ENCODE results near the gene ACOT13.
A peak's percentile ranks its signal among the peaks of the same experiment; 100 is the strongest.
"Not testable (repeated sequence)": the region's sequence is repeated elsewhere in the genome, so short reads cannot be mapped to it uniquely, and the experiment has no call there.

The ACOT13 gene

DNA sequence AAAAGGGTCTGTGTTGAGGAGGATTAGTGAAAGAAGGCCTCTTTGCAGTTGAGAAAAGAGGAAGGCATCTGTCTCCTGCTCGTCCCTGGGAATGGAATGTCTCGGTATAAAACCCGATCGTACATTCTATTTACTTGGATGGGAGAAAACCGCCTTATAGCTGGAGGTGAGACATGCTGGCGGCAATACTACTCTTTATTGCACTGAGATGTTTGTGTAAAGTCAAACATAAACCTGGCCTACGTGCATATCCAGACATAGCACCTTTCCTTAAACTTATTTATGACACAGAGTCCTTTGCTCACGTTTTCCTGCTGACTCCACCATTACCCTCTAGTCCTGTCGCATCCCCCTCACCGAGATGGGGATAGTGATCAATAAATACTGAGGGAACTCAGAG, 4.6 kb upstream of the ACOT13 start:
- DNase-seq (ENCODE audit: low spot score), result no peak

DNA sequence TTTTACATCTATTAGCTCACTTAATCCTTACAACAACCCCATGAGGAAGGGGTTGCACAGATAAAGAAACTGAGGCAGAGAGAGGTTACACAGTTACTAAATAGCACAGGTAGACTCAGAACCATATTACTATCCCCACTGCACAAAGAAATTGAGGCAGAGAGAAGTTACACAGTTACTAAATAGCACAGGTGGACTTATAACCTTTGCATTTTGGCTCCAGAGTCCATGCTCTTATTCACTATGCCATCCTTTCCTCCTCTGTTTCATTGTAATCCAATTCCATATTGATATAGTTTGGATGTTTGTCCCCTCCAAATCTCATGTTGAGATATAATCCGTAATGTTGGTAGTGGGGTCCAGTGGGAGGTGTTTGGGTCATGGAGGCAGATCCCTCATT, 3.7 kb upstream of the ACOT13 start:
- no peak for DNase-seq (ENCODE audit: low spot score)

DNA sequence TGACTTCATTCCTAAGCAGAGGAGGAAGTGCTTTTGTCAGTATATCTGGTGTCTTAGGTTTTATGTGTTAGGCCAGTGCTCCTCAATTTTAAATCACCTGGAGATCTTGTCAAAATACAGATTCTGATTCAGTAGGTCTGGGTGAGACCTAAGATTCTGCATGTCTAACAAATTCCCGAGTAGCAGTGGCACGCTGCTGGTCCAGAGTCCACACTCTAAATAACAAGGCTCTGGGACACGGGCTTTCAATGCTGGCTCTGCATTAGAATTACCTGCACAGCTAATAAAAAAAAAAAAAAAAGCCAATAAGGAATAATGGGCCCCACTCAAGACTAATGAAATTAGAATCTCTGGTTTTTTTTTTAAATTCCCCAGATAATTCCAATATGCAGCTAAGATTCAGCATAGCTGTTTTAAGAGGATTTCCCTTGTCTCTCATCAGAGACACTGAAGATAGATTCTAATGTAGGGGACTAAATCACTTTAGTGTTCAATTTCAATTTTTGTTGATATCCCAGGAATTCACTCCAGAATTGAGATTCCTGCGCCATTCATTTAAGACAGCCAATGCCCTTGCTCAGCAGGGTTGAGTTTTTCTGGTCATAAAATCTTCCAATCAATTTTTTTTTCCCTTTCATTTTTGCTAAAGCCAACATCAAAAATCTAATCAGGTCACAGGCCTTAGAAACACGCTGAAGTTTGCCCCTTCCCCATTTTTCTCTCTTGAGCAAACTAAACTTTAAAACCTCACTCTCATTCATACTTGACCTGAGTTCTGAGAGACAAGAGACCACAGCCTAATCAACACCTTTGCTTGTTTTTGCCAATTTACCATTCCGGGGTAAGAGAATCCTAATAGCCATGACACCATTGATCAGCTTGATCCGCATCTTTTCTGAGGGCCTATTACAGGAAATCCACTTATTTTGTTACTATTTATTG, 2.6 kb upstream of the ACOT13 start:
- no peak for DNase-seq (ENCODE audit: low spot score)

DNA sequence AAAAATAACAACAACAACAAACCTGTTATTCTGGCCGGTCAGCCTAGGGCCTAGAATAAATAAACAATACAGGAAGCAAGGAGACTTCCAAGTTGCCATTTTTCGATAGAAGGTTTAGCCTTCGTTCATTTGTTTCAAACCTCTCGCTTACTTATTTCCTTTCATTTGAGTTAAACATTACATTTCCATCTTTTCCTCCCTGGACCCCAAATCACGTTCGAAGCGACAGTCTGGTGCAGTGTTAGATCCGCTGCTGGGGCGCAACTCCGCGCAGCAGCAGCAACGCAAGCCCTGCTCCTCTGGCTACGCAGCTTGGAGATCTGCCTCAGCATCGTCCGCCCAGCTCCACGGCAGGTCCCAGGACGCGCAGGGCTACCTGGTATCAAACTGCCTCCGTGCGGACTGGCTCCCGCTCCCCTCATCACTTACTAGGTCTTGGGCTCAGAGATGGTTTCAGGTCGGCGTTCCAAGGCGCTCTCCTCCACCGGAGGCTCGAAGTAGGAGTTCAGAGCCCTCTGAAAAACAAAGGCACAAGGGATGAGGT, 708 bp upstream of the ACOT13 start:
- DNase-seq (ENCODE audit: low spot score), result peak; percentile 32

DNA sequence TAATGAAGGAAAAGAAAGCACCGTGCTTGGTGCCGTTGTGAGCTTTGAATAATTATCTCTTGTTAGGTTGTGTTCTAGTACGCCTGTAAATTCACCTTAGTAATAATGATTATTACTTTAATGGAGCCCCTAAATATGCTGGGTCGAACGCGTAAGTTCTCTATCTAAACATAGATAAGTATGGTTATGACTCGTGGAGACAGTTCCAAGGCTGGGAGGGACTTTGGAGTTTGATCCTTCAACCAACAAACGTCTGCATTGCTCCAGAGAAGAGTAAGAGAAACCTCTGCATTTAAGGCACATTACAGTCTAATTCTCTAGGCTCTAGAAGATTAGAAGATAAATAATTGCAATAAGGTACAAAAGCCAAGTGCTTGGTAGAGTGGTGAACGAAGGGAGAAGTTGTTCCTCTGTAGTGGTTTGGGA, 514 bp downstream of the ACOT13 start:
- DNase-seq (ENCODE audit: low spot score), result peak; percentile 58

DNA sequence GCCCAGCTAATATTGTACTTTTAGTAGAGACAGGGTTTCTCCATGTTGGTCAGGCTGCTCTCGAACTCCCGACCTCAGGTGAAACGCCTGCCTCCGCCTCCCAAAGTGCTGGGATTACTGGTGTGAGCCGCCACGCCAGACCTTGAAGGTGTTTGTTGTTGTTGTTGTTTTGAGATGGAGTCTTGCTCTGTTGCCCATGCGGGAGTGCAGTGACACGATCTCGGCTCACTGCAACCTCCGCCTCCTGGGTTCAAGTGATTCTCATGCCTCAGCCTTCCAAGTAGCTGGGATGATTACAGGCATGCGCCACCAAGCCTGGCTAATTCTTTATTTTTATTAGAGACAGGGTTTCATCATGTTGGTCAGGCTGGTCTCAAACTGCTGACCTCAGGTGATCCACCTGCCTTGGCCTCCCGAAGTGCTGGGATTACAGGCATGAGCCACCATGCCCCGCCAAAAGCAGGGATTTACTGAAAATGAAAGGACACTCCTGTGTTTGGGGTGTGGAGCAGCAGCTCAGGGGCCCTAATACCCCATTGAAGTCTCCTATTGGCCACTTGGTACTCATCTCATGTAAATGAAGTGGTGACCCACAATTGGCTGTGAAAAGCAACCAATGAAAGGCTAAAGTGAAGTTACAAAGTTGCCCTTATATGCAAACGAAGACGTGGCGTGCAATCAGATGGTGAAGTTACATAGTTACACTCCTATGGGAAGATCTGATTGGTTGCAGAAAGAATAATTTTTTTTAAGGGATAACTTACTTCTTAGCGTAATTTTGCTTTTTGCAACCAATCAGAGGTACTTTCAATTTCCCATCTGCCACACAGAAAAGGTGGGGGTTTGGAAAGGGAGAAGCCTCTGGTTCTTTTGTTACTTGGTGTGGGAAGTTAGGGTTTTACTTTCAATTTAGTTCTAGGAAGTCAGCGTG, 1.5 kb downstream of the ACOT13 start:
- peak; percentile 37 for DNase-seq (ENCODE audit: low spot score)

DNA sequence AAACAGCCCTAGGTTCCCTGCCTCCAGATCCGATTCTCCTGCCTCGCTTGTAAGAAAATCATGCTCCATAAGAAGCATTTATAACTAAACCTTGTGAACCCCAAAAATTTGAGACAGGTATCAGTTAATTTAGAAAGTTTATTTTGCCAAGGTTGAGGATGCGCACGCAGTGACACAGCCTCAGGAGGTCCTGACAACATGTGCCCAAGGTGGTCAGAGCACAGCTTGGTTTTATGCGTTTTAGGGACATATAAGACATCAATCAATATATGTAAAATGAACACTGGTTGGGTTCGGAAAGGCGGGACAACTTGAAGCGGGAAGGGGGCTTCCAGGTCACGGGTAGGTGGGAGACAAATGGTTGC, 2.1 kb downstream of the ACOT13 start:
- no peak for DNase-seq (ENCODE audit: low spot score)

DNA sequence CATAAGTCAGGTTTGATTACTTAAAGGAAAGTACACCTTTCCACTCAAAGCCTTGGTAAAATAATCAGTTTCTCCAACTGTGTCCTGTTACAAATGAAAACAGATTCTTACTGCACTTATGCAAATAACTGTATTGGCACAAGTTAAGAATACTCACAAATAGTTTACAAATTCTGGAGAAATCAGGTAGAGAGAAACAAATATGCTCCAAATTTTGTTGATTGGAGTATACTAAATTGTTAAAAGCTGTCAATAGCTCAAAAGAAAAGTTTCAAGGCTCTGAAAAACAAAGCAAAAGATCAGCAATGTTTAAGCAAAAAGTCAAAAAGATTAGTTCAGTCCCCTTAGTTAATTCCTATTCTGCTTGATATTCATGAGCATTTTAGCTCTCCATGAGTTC, 3.6 kb downstream of the ACOT13 start:
- not testable (repeated sequence) for DNase-seq (ENCODE audit: low spot score)

DNA sequence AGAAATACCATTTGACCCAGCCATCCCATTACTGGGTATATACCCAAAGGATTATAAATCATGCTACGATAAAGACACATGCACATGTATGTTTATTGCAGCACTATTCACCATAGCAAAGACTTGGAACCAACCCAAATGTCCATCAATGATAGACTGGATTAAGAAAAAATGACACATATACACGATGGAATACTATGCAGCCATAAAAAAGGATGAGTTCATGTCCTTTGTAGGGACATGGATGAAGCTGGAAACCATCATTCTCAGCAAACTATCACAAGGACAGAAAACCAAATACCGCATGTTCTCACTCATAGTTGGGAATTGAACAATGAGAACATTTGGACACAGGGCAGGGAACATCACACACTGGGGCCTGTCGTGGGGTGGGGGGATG, 4.2 kb downstream of the ACOT13 start:
- DNase-seq (ENCODE audit: low spot score), result not testable (repeated sequence)

DNA sequence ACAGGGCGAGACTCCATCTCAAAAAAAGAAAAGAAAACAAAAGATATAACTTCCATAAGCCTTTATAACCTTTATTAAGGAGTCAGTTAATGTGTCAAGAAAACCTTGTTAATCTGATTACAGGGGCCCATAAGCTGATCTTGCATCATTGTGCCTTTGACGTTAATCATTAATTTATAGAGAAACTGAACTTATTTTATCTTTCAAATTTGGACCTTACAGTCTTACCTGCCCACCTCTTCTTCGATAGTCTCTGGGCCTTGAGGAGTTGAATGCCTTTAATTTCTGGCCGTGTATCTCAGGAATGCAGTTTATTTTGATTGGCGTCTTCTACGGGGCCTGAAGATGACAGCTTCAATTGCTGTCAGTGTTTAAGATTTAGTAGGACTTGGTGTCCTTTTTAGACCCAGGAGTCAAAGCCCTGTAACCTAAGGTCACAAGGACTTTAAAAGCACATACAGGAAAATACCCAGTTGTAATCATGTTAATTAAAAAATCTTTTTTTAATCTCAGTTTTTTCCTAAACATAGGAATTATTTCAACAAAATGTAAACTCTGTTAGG, 5.8 kb downstream of the ACOT13 start:
- no peak for DNase-seq (ENCODE audit: low spot score)

DNA sequence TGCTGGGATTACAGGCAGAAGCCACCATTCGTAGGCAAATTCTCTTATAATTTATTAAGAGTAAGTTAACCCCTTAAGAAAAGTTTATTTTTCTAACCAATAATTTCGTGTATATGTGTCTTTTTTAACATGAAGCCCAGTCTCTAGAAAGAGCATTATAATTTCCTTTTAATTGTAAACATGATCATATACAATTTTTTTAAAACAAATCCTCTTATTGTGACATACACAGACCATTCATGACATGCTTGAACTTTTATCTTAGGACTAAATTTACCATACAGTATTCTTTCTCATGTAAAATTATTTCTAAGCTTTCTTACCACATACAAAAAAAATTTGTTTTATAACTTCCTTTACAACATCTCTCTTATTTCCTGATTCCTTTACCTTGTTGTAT, 6.7 kb downstream of the ACOT13 start:
- DNase-seq (ENCODE audit: low spot score), result peak; percentile 40

DNA sequence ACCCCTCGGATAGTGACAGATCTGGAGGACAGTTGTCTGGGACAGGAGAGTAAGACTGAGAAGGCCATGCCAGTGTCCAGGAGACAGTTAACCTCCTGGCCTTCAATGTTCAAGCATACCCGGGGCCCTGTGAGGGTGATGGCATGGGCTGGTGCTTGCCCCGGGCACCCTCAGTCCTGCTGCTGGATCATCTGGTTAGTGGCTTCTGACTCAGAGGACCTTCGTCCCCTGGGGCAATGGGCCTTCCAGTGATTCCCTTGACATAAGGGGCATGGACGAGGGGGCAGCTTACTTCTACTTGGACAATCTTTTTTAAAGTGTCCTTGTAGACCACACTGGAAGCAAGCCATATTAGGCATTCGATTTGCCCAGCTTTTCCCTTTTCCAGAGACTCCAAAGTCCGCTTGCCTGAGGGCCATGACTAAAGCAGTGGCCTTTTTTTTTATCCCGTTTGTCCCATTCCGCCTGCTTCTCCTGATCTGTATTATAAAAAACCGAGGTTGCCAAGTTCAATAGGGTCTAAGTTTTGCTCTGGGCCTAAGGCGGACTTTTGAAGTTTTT, 12.0 kb downstream of the ACOT13 start:
- DNase-seq (ENCODE audit: low spot score), result not testable (repeated sequence)

DNA sequence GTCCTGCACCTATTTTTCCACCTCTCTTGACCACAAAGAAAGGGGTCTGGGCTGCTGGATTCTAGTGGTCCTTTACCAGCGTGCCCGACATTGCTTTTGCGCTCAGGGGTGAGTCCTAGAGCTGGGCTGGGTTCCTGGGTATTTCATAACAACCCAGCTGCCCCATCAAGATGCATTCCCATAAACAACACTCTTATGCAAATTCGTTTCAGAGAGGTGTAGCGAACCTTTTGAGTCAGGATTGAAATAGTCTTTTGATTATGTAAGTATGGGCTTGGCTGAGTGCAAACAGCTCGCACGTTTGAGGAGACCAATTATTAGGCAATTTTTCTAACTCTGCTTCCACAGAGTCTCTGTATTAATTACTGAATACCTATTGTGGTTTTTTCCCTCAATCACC, 13.7 kb downstream of the ACOT13 start:
- no peak for DNase-seq (ENCODE audit: low spot score)

DNA sequence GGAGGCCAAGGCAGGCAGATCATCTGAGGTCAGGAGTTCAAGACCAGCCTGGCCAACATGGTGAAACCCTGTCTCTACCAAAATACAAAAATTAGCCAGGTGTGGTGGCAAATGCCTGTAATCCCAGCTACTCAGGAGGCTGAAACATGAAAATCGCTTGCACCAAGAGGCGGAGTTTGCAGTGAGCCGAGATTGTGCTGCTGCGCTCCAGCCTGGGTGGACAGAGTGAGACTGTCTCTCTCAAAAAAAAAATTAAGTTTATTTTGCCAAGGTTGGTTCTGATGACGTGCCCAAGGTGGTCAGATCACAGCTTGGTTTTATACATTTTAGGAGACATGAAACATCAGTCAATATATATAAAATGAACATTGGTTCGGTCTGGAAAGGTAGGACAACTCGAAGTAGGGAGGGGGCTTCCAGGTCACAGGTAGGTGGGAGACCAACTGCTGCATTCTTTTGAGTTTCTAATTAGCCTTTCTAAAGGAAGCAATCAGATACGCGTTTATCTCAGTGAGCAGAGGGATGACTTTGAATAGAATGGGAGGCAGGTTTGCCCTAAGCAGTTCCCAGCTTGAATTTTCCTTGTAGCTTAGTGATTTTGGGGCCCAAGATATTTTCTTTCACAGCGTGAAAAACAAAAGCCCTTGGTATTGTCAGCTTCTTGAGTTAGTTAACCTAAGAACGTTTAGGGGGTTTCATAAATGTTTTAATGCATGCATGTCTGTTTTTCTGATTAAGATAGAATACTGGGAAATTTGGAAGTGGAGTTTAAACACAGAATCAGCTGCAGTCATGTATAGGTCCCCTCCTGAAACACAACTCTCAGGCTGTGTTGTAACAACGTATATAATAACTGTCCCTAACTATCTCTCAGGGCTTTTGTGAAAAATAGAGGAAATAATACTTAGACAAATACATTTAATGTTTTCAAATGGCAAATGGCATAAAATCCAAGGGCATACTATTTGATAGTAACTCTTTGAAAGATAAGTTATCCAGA, 16.7 kb downstream of the ACOT13 start:
- no peak for DNase-seq (ENCODE audit: low spot score)

DNA sequence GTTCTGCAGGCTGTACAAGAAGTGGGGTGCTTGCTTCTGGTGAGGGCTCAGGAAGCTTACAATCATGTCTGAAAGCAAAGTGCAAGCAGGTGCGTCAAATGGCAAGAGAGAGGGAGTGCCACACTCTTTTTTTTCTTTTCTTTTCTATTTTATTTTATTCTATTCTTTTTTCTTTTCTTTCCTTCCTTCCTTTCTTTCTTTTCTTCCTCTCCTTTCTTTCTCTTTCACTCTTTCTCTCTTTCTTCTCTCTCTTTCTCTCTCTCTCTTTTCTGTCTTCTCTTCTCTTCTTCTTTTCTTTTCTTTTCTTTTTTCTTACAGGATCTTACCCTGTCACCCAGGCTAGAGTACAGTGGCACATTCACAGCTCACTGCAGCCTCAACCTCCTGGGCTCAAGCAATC, 19.5 kb downstream of the ACOT13 start:
- no peak for DNase-seq (ENCODE audit: low spot score)

DNA sequence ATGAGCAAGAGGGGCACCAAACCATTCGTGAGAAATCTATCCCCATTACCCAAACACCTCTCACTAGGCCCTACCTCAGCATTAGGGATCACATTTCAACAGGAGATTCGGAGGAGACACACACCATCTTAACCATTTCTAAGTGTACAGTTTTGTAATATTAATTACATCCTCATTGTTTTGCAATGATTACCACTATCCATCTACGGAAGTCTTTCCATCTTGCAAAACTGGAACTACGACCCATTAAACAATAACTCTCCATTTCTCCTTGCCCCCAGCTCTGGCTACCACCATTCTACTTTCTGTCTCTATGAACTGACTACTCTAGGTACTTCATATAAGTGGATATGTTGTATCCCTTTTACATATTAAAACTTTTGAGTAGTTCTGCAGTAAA, 20.1 kb downstream of the ACOT13 start:
- no peak for DNase-seq (ENCODE audit: low spot score)

DNA sequence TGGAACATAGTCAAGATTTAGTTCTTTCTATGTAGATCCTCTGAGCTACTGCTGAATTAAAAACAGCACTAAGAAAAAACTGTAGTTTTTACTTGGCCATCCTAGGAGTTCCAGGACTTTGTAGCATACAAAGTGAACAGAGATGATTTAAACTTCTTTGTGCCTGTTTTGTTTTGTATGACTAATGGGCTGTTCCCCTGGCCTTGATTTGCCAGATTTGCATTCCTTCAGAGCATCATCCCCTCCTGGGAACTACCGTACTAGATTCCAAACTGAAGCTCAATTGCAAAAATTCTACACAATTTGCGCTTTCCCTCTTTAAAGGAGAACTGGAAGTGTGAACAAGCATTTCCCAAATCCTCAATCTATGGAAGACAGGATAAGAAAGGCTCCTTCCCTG, 23.1 kb downstream of the ACOT13 start:
- DNase-seq (ENCODE audit: low spot score), result no peak

DNA sequence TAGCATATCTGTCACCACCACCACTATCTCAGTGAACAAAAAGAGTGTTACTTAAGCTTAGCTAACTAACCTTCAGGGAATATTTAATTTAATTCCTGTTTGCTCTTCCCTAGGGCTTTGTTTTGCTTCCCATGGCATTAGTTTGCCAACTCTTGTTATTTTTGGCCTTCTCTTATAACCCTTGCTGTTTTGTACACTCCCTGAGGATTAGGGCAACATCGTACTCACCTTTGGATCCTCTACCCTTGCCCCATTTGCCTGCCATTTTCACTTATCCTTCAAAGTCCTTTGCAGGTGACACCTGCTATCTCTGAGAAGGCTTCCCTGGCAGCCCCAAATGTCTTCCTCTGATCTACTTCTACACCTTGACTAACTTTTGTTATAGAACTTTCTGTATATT, 23.7 kb downstream of the ACOT13 start:
- no peak for DNase-seq (ENCODE audit: low spot score)

DNA sequence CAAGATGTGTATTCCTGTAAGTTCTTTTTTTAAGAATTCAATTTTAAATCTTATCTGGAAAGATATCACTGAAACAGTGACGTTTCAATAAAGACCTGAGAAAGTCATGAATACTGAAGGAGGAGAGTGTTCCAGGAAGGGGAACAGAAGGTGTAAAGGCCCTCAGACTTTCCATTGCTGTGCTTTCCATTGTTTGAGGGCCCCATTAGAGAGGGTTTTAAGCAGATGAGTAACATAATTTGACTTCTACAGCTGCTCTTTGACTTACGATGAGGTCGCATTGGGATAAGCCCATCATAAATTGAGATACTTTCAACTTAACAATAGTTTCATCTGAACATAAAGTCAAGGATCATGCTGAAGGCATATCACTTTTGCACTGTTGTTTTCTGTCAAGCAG, 24.7 kb downstream of the ACOT13 start:
- no peak for DNase-seq (ENCODE audit: low spot score)

DNA sequence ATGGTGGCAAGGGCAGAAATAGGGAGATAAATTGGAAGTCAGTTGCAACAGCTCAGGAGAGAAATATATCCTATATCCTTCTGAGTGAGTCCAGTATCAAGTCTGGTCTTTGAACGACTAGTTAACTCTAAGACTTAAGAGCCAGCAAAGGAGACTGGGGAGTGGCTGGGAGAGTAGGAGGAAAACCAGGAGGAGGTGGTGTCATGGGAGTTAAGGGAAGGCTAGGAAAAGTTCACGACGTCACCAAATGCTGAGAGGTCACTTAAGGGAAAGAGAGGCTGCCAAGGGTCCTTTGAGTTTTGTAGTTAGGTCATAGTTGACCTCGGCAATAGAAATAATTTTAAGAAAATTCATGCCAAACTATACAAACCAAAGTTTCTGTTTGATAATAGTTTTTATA, 25.1 kb downstream of the ACOT13 start:
- no peak for DNase-seq (ENCODE audit: low spot score)

DNA sequence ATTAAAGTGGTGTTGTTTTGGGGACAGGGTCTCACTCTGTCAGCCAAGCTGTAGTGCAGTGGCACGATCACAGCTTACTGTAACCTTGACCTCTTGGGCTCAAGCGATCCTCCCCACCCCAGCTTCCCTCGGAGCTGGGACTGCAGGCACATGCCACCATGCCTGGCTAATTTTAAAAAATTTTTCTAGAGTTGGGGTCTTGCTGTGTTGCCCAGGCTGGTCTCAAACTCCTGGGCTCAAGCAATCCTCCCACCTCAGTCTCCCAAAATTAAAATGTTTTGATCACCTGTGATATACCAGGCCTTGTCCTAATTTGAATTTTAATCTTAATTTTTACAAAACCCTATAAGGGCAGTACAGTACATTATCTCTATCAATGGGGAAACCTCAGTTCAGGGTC, 25.5 kb downstream of the ACOT13 start:
- DNase-seq (ENCODE audit: low spot score), result no peak
